Central memory CD8-positive, alpha-beta T cell (primary cell): ENCODE measurements around the gene BHLHE41.

Experiments
- ATAC-seq: fragments of 150-1000 bp; cut with Tn5 transposase; replicated peaks from 2 replicates; pipeline ENCODE4 v1.10.0; 2022; ENCODE audit warnings: mild to moderate bottlenecking, moderate FRiP score, moderate number of reproducible peaks; ENCODE audit not compliant: poor library complexity, severe bottlenecking; ENCODE audit errors: extremely low read depth
- DNase-seq, 2 donors: peaks; one replicate each; pipeline ENCODE4 v3.0.0; 2021; ENCODE audit warnings: low spot score in 2 of 2
- H3K27ac Mint-ChIP-seq: one replicate; pipeline ENCODE4 v1.8.0; 2022; ENCODE audit warnings: low read depth, mild to moderate bottlenecking, moderate library complexity, mixed read lengths
- H3K27me3 Mint-ChIP-seq: one replicate; pipeline ENCODE4 v1.8.0; 2022; ENCODE audit warnings: mixed read lengths
- H3K36me3 Mint-ChIP-seq: one replicate; pipeline ENCODE4 v1.8.0; 2022; ENCODE audit warnings: mild to moderate bottlenecking, moderate library complexity, mixed read lengths; ENCODE audit not compliant: insufficient read depth
- H3K4me1 Mint-ChIP-seq: one replicate; pipeline ENCODE4 v1.8.0; 2022; ENCODE audit warnings: mixed read lengths
- H3K4me3 Mint-ChIP-seq: one replicate; pipeline ENCODE4 v1.8.0; 2022; ENCODE audit warnings: mild to moderate bottlenecking, moderate library complexity, mixed read lengths
- H3K9me3 Mint-ChIP-seq: one replicate; pipeline ENCODE4 v1.8.0; 2022; ENCODE audit warnings: mixed read lengths

The BHLHE41 gene

DNA sequence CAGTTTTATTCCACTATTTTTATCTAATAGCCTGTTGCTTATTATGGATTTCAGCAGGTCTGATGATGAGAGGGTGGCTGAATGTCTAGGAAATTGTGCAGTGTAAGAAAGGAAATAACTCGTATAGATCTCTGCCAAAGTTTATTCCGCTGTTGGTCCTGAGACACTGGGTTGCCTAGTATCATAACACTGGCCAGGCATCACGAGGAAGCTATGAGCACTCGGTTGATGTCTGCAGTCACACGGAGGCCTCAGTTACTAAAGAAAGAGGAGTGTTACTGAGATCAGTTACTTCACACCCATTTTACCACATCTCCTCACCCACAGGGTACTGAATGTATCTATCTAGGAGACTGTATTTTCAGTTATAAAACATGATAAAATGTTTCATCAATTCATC is 21.9 kb downstream of the BHLHE41 start:
- Mint-ChIP-seq H3K9me3 (no peaks in the 10 kb centered on the region), H3K4me1 (no peaks in the 10 kb centered on the region), H3K27ac (no peak overlapping the region), H3K4me3 (no peak overlapping the region), H3K27me3 (peaks cover 72% of the 10 kb centered on the region), H3K36me3 (no peaks in the 10 kb centered on the region)
- ATAC-seq (no peak), DNase-seq (no peak)

DNA sequence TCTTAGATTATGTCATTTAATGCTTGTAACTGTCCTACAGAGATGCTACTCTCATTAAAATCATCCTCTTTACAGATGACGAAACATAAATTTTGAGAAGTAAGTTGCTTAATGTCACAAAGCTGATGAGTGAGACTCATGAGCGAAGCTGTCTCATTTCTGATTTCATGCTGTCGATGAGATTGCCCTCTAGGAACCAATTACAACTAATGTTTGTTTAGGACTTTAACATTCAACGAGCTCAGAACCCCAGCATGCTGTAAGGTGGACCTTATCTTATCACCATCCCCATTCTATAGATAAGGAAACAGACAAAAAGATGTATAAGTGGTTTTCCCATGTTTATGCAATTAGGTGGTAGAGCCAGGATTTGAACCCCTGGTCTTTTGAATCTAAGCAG is 23.1 kb downstream of the BHLHE41 start:
- no peak for DNase-seq
- no peak for ATAC-seq
- Mint-ChIP-seq H3K4me1 (no peaks in the 10 kb centered on the region), H3K27me3 (peaks cover 69% of the 10 kb centered on the region), H3K36me3 (no peaks in the 10 kb centered on the region), H3K27ac (no peak overlapping the region), H3K4me3 (no peak overlapping the region), H3K9me3 (no peaks in the 10 kb centered on the region)

DNA sequence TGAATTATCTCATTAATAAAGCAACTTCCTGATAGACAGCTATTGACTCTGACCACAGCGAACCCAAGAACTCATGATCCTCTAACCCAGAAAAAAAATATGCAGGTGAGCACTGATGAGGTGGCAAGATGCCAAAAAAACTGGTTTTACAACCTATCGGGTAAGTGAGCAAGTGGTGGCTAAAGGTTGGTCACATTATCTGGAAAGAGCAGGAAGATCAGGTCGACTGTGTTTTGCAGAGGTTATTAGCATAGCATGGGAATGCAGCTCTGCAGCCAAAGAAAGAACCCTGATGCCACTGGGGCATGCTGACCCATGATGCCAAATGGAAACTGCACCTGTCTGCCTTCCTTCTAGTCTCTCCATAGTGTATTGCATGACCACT is 23.5 kb downstream of the BHLHE41 start:
- Mint-ChIP-seq H3K36me3 (no peaks in the 10 kb centered on the region), H3K27me3 (peaks cover 64% of the 10 kb centered on the region), H3K4me1 (no peaks in the 10 kb centered on the region), H3K27ac (no peak overlapping the region), H3K4me3 (no peak overlapping the region), H3K9me3 (no peaks in the 10 kb centered on the region)
- ATAC-seq: no peak
- DNase-seq: no peak

DNA sequence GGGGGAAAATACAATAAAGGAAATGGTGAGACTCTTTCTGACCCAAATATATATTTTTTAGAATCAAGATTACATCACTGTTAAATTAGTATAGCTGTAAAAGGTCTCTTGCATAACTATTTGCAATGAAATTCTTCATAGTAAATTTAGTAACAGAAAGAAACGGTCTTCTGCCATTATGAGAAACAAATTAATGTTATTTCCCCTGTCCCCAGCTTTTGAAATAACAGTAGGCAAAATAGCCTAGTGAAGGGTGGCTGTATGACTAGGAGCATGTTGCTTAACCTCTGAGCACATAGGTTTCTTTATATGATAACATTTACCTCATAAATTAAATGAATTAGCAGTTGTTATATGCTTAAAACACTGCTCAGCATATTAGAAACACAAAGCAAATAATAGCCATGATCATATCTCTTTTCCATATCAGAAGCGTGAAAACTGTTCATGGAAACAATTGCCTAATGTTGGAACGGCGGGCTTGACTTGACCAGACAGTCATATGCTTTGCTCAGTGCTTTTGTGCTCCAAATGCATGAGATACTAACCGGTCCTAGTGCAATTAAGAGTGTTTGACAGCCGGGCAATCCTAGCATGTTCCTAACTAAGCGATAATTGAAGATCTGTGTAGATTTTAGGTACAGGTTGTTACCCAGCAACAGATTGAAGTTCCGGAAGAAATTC is 24.0 kb downstream of the BHLHE41 start:
- H3K27me3 Mint-ChIP-seq: peaks cover 60% of the 10 kb centered on the region
- H3K27ac Mint-ChIP-seq: no peak overlapping the region
- DNase-seq (no peak), ATAC-seq (no peak)
- H3K9me3 Mint-ChIP-seq: no peaks in the 10 kb centered on the region
- H3K36me3 Mint-ChIP-seq: no peaks in the 10 kb centered on the region
- no peak overlapping the region for H3K4me3 Mint-ChIP-seq
- H3K4me1 Mint-ChIP-seq: no peaks in the 10 kb centered on the region

DNA sequence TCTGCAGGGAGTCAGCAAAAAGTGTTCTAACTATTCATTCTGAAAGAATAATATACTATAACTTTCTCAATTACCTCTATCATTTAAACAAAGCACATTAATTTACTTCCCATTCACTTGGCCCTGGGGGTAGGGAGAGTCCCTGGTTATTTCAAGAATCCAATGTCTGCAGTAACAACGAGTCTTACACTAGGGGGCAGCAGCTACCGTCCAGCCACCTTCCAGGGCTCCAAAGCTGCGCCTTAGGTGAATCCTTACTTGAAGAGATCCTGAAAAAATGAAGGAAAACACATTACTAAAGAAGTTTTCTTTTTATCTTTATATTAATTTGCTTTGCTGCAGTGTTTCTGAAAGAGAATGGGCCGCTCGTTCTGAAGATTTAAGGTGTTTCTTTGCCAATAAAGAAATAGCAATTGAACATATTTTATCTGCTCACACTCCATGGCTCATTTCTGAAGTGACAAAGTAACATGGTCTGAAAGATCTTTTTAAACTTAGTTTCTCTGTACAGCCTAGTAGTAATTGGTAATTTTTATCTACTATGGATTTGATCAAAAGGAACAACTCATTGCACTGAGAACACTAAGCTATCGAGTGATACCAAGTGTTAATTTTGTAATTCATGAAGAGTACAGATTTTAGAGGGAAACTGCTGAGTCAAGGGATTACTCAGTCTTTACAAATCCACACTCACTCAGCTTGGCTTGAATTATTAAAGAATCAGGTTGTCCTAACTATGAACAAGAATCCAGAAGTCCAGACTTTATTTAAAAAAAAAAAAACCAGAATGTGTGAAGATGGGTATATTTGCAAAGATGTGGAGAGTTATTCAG is 27.6 kb downstream of the BHLHE41 start:
- no peak overlapping the region for H3K4me3 Mint-ChIP-seq
- ATAC-seq (peak; percentile 65), DNase-seq (peak; percentile 14 to 29)
- H3K27ac Mint-ChIP-seq: no peak overlapping the region
- H3K4me1 Mint-ChIP-seq: no peaks in the 10 kb centered on the region
- H3K27me3 Mint-ChIP-seq: peaks cover 34% of the 10 kb centered on the region
- H3K9me3 Mint-ChIP-seq: no peaks in the 10 kb centered on the region
- H3K36me3 Mint-ChIP-seq: no peaks in the 10 kb centered on the region

DNA sequence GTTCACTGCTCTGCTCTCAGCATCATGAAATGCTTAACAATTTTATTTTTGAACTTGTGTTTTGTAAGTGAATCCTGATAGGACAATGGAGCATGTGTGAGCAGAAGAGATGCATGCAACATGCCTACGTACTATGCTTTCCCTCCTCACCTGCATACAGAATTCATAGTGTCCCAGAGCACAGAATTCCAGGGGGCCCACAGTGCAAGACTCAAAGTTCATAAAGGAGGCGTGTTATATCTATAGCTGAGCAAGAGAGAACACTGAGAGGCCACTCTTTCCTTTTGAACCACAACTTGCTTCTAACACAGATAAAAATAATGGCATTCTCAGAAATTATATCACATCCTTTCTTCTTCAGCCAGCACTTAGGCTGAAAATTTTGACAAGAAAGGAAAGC is 28.8 kb downstream of the BHLHE41 start:
- H3K27me3 Mint-ChIP-seq: peaks cover 26% of the 10 kb centered on the region
- no peaks in the 10 kb centered on the region for H3K36me3 Mint-ChIP-seq
- H3K4me1 Mint-ChIP-seq: no peaks in the 10 kb centered on the region
- no peak for ATAC-seq
- H3K4me3 Mint-ChIP-seq: no peak overlapping the region
- DNase-seq: no peak
- H3K27ac Mint-ChIP-seq: no peak overlapping the region
- no peaks in the 10 kb centered on the region for H3K9me3 Mint-ChIP-seq

DNA sequence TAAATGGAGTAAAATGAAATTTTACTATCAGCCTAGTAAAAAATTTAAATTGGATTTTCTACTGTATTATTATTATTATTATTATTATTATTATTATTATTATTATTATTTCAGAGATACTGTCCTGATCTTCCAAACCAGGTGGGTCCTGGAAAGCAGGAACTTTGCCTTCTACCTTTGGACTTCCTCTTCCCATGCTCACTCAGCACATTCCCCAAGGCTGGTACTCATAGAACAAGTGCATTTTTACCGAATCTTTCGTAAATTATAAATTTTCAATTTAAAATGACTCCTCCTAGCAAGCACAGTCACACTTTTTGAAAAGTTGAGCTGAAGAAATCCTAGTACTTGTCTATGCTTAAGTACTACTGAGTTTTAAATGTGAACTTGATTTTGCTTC is 29.7 kb downstream of the BHLHE41 start:
- DNase-seq: no peak

DNA sequence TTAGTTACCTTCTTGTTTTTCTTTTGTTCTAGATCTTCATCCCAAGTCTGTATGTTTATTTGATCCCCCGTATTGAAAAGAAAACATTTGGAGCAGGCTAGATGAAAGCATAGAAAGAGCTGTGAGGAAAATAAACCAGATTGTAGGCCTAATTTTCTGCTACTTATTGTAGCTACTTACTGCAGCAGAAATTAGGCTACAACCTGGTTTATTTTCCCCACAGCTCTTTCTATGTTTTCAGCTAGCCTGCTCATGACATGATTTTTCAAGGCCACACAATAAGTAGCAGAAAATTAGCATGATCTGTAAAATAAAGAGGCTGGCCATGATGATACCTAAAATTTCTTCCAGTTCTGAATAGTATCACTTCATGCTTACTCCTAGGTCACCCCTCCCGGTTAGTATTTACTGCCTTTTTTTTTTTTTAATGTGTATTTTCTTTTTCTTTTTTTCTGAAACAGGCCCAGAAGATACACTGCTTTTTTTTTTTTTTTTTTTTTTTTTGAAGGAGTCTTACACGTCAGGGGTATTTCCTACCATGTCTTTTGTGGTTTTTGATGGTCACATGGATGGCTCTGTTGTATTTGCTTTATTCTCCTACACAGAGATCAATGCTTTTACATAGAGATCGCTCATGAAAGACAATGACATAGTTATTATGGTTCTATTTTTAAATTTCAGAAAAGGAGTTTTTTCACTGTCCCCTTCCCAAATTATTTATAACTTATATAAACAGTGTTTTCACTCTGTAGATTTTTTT is 32.3 kb downstream of the BHLHE41 start:
- no peak overlapping the region for H3K27ac Mint-ChIP-seq
- no peak for ATAC-seq
- no peak overlapping the region for H3K4me3 Mint-ChIP-seq
- peaks cover 3% of the 10 kb centered on the region for H3K27me3 Mint-ChIP-seq
- DNase-seq: no peak
- H3K36me3 Mint-ChIP-seq: no peaks in the 10 kb centered on the region
- H3K9me3 Mint-ChIP-seq: no peaks in the 10 kb centered on the region
- H3K4me1 Mint-ChIP-seq: no peaks in the 10 kb centered on the region

More for the DNA sequence above, 29.7 kb downstream of the BHLHE41 start:
- ATAC-seq: no peak
- Mint-ChIP-seq H3K4me1 (no peaks in the 10 kb centered on the region), H3K27me3 (peaks cover 17% of the 10 kb centered on the region), H3K27ac (no peak overlapping the region), H3K4me3 (no peak overlapping the region), H3K36me3 (no peaks in the 10 kb centered on the region), H3K9me3 (no peaks in the 10 kb centered on the region)

DNA sequence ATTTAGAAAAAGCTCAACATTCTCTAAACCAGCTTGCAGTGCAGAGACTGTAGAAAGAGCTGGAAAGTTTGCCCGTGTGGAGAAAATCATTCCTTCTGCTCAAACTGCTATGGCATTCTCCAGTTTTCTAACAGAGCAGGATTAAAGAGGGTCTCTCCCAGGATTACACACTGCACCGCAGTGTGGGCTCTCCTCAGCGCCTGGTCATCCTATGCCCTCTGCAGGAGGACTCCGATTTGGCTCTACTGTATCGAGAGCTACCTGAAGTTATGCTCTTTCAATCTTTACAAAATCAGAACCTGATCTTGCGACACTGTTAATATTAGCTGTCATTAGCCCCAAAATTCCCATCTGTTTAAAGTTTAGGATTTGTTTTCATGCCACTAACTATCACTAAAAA is 33.0 kb downstream of the BHLHE41 start:
- H3K9me3 Mint-ChIP-seq: no peaks in the 10 kb centered on the region
- no peak for ATAC-seq
- H3K27ac Mint-ChIP-seq: no peak overlapping the region

DNA sequence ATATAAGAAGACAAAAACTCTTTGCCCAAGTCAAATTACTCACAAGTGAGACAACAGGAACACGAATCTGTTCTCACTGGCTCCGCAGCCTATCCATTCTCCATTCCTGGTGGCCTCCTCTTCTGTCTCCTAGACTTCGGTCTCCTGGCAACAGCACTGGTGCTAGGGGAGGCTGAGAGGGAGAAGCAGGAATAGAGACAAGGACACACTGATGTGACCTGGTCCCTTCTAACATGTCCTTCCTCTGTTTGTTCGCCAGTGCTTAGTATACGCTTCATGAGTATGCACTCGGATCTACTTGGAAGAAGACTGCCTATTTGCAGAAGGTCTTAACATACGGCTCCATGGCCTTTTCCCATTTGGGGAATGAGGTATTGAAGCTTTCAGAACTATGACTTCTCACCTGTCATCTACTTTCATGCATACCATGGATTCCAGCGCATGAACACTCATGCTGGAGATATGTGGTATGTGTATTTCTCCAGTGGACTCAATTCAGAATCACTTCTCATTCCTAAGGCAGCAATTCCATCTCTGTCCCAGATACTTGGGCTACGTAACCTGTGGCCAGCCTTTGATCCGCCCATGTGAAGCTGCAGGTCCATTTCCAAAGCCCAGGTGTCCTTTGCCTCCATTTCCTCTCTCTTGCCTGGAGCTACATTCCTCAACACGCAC is 33.9 kb downstream of the BHLHE41 start:
- DNase-seq (no peak), ATAC-seq (no peak)
- no peaks in the 10 kb centered on the region for H3K9me3 Mint-ChIP-seq
- no peak overlapping the region for H3K27ac Mint-ChIP-seq
- no peaks in the 10 kb centered on the region for H3K36me3 Mint-ChIP-seq
- H3K27me3 Mint-ChIP-seq: no peaks in the 10 kb centered on the region
- no peaks in the 10 kb centered on the region for H3K4me1 Mint-ChIP-seq
- H3K4me3 Mint-ChIP-seq: no peak overlapping the region

More for the DNA sequence above, 33.0 kb downstream of the BHLHE41 start:
- DNase-seq: no peak
- no peaks in the 10 kb centered on the region for H3K36me3 Mint-ChIP-seq
- H3K27me3 Mint-ChIP-seq: no peaks in the 10 kb centered on the region
- H3K4me3 Mint-ChIP-seq: no peak overlapping the region
- H3K4me1 Mint-ChIP-seq: no peaks in the 10 kb centered on the region

DNA sequence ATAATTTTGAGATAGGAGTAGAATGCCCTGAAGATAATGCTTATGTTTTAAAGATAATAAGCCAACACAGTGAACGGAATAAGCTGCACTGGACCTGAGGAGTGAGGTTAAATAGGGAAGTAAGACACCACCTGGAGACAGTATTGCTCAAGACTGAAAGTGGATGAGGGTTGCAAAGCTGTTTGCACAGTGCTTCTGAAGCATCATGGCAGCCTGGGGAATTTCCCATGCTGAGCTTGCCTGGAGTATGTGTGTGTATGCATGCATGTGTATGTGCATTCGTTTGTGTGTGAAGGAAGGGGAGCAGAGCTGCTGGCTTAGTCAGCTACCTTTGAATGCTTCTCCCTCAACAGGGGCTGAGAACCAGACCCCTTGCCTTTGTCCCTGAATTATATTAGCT is 35.8 kb downstream of the BHLHE41 start:
- no peak for ATAC-seq
- no peaks in the 10 kb centered on the region for H3K27me3 Mint-ChIP-seq

DNA sequence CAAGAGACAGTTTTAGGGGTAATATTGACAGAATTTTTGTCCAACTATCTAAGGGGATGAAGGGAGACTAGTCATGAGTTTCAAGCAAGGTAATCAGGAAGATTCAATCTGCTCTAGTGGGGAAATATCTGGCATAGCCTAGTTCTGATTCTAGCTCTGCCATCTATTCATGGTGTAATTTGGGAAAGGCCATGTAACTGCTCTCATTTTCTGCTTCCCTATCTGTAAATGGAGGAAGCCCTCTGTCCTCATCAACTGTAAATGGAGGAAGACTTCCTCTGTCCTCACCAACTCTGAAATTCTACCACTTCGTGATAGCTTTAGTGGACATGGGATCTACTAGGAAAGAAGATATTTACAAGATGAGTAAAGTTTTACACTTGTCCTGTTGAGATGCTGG is 37.9 kb downstream of the BHLHE41 start:
- no peak overlapping the region for H3K4me3 Mint-ChIP-seq
- DNase-seq (no peak), ATAC-seq (no peak)
- no peaks in the 10 kb centered on the region for H3K27me3 Mint-ChIP-seq
- H3K9me3 Mint-ChIP-seq: no peaks in the 10 kb centered on the region
- no peak overlapping the region for H3K27ac Mint-ChIP-seq
- H3K4me1 Mint-ChIP-seq: no peaks in the 10 kb centered on the region
- no peaks in the 10 kb centered on the region for H3K36me3 Mint-ChIP-seq

More for the DNA sequence above, 35.8 kb downstream of the BHLHE41 start:
- Mint-ChIP-seq H3K9me3 (no peaks in the 10 kb centered on the region), H3K4me3 (no peak overlapping the region), H3K27ac (no peak overlapping the region), H3K4me1 (no peaks in the 10 kb centered on the region), H3K36me3 (no peaks in the 10 kb centered on the region)
- no peak for DNase-seq
